Stimulated activated CD8-positive, alpha-beta memory T cell treated with anti-CD3 and anti-CD28 coated beads, Interleukin-7, amount 100 ng/mL, for 4 hours (primary cell): ENCODE results near the gene ZNF558.

Source experiments
- DNase-seq, 2 donors: peaks; one replicate each; pipeline ENCODE4 v3.0.0-alpha.2; 2020; ENCODE audit warnings: low read depth in 2 of 2

ZNF558 gene

GRCh38 chr19:8832132-8833021, at the start of gene ZNF558, which contains the start of gene MBD3L1:
ZNF558 (minus strand) TSS chr19:8832304; CDS start chr19:8822659, 9,645 bp downstream.
MBD3L1 (plus strand) TSS chr19:8832377; CDS start chr19:8842679, 10,302 bp downstream.
- DNase-seq, result peak; percentile 99

- no peak for DNase-seq
Observed at GRCh38 chr19:8881512-8881911, 49.4 kb upstream of the ZNF558 start.

- DNase-seq, result no peak
Observed at GRCh38 chr19:8880868-8881488, 48.9 kb upstream of the ZNF558 start.

- no peak for DNase-seq
Observed at GRCh38 chr19:8877854-8878705, 46.0 kb upstream of the ZNF558 start.

- no peak for DNase-seq
Observed at GRCh38 chr19:8866344-8866743, 34.2 kb upstream of the ZNF558 start.

- DNase-seq, result no peak
Observed at GRCh38 chr19:8858260-8858659, 26.2 kb upstream of the ZNF558 start.

- DNase-seq, result no peak
Observed at GRCh38 chr19:8850488-8850887, 18.4 kb upstream of the ZNF558 start.

GRCh38 chr19:8849232-8849631, 17.1 kb upstream of the ZNF558 start:
- DNase-seq, result no peak

- no peak for DNase-seq
Observed at GRCh38 chr19:8846819-8847218, 14.7 kb upstream of the ZNF558 start.

- DNase-seq, result no peak
Observed at GRCh38 chr19:8840708-8841107, 8.6 kb upstream of the ZNF558 start.

GRCh38 chr19:8835877-8836276, 3.8 kb upstream of the ZNF558 start:
- no peak for DNase-seq

- no peak for DNase-seq
Observed at GRCh38 chr19:8835446-8835845, 3.3 kb upstream of the ZNF558 start.

- DNase-seq, result peak in 1 of 2 donors; percentile 2
Observed at GRCh38 chr19:8831832-8832131, 322 bp downstream of the ZNF558 start.

GRCh38 chr19:8831373-8831772, 731 bp downstream of the ZNF558 start:
- no peak for DNase-seq

GRCh38 chr19:8827277-8827676, 4.8 kb downstream of the ZNF558 start:
- DNase-seq, result no peak

- no peak for DNase-seq
Observed at GRCh38 chr19:8826371-8826770, 5.7 kb downstream of the ZNF558 start.

- no peak for DNase-seq
Observed at GRCh38 chr19:8821748-8822241, 10.3 kb downstream of the ZNF558 start.

GRCh38 chr19:8820234-8820633, 11.9 kb downstream of the ZNF558 start:
- DNase-seq, result no peak

GRCh38 chr19:8815780-8816179, 16.3 kb downstream of the ZNF558 start:
- no peak for DNase-seq

GRCh38 chr19:8814176-8814575, 17.9 kb downstream of the ZNF558 start:
- DNase-seq, result no peak

GRCh38 chr19:8811315-8812172, 20.6 kb downstream of the ZNF558 start:
- DNase-seq, result no peak
